Brain pericyte (primary cell): ENCODE measurements around the gene DIP2B.
"Not testable (repeated sequence)": the region's sequence is repeated elsewhere in the genome, so short reads cannot be mapped to it uniquely, and the experiment has no call there.

Experiments used
- DNase-seq: peaks from one replicate; pipeline ENCODE4 v3.0.0-alpha.2; 2012; ENCODE audit warnings: low read depth, low spot score

The DIP2B gene

GRCh38 chr12:50504798-50505674, at the start of gene DIP2B:
Gene DIP2B (plus strand): TSS chr12:50504985. CDS start chr12:50505141, 156 bp downstream.
- peak; percentile 62 for DNase-seq

GRCh38 chr12:50458606-50459005, 46.2 kb upstream of the DIP2B start:
- DNase-seq = no peak

- no peak for DNase-seq
These were observed 37.3 kb upstream of the DIP2B start for GRCh38 chr12:50467439-50467838.

GRCh38 chr12:50477241-50477832, 27.4 kb upstream of the DIP2B start:
- no peak for DNase-seq

GRCh38 chr12:50482571-50482970, 22.2 kb upstream of the DIP2B start:
- DNase-seq = no peak

GRCh38 chr12:50483488-50483887, 21.3 kb upstream of the DIP2B start:
- no peak for DNase-seq

GRCh38 chr12:50488801-50489200, 16.0 kb upstream of the DIP2B start:
- DNase-seq = no peak

GRCh38 chr12:50498119-50498518, 6.7 kb upstream of the DIP2B start:
- DNase-seq = not testable (repeated sequence)

GRCh38 chr12:50505675-50506530, 1.1 kb downstream of the DIP2B start:
- DNase-seq = no peak

- no peak for DNase-seq
These were observed 2.1 kb downstream of the DIP2B start for GRCh38 chr12:50506753-50507473.

GRCh38 chr12:50507474-50507838, 2.7 kb downstream of the DIP2B start:
- no peak for DNase-seq

GRCh38 chr12:50507930-50508329, 3.1 kb downstream of the DIP2B start:
- no peak for DNase-seq

GRCh38 chr12:50508414-50508813, 3.6 kb downstream of the DIP2B start:
- no peak for DNase-seq

- DNase-seq = no peak
These were observed 4.3 kb downstream of the DIP2B start for GRCh38 chr12:50508970-50509663.

- no peak for DNase-seq
These were observed 9.9 kb downstream of the DIP2B start for GRCh38 chr12:50514526-50515276.

- no peak for DNase-seq
These were observed 10.8 kb downstream of the DIP2B start for GRCh38 chr12:50515587-50515986.

- no peak for DNase-seq
These were observed 12.8 kb downstream of the DIP2B start for GRCh38 chr12:50517421-50518048.

GRCh38 chr12:50518090-50518489, 13.3 kb downstream of the DIP2B start:
- no peak for DNase-seq

GRCh38 chr12:50519353-50519752, 14.6 kb downstream of the DIP2B start:
- DNase-seq = no peak
